Left colon (tissue), 2 donors: Measurements from ENCODE around the gene TMEM178B. TPM values are rescaled to one million over a fixed set of nuclear protein-coding genes. Genes with fewer than 3 reads are reported as not detected.

Experiments
- ATAC-seq: fragments of 200-7000 bp; cut with Tn5 transposase; one replicate; pipeline ENCODE4 v1.9.1; 2020; ENCODE audit warnings: mild to moderate bottlenecking, moderate library complexity
- DNase-seq, 2 donors: peaks; one replicate each; pipeline ENCODE4 v3.0.0-alpha.2; 2020
- intact Hi-C, 2 donors: fragments of 100-400 bp; cut with DNase I in 1 of 2; cut with micrococcal nuclease in 1 of 2; formaldehyde crosslinking; loops; one replicate each; pipeline versions ENCODE4 v1.11.2 to v1.14.0; 2022; cut with DNase I, micrococcal nuclease
- total RNA-seq, 2 donors: library from RNA; stranded (reverse); fragmentation: NEBNext Ultra II Directional; extraction: Animal tissue kit (Norgen Biotek cat#: 25700); gene quantifications; one replicate each; pipeline ENCODE4 v1.2.1, GENCODE V29; 2021
- donor health status: DM: no; HTN: no; CAD: no.
- donor health status: DM: yes; HTN: yes; CAD: no.

The TMEM178B gene
- total RNA-seq, 2 donors from 2014 or later, result 0.31 to 0.34 TPM

GRCh38 chr7:141456298-141456697, 382.4 kb downstream of the TMEM178B start:
- ATAC-seq (no peak), DNase-seq (no peak)
- intact Hi-C loops, result no loop called here

GRCh38 chr7:141456711-141457110, 382.8 kb downstream of the TMEM178B start:
- ATAC-seq (no peak), DNase-seq (no peak)
- intact Hi-C loops, result no loop called here

- intact Hi-C loops, result no loop called here
- ATAC-seq (no peak), DNase-seq (no peak)
These were observed 387.2 kb downstream of the TMEM178B start for GRCh38 chr7:141460781-141461715.

GRCh38 chr7:141461924-141462323, 388.1 kb downstream of the TMEM178B start:
- intact Hi-C loops, result no loop called here
- no peak for DNase-seq
- ATAC-seq, result no peak

GRCh38 chr7:141462958-141463357, 389.1 kb downstream of the TMEM178B start:
- DNase-seq (no peak), ATAC-seq (peak; percentile 43)
- intact Hi-C loops, result no loop called here

- intact Hi-C loops, result no loop called here
- DNase-seq, result no peak
- no peak for ATAC-seq
These were observed 390.1 kb downstream of the TMEM178B start for GRCh38 chr7:141463986-141464385.

- ATAC-seq (no peak), DNase-seq (no peak)
- intact Hi-C loops, result no loop called here
These were observed 390.7 kb downstream of the TMEM178B start for GRCh38 chr7:141464551-141464950.

GRCh38 chr7:141466151-141466904, 392.5 kb downstream of the TMEM178B start:
- no peak for ATAC-seq
- intact Hi-C loops, result no loop called here
- no peak for DNase-seq

GRCh38 chr7:141468341-141468740, 394.5 kb downstream of the TMEM178B start:
- DNase-seq, result no peak
- intact Hi-C loops, result no loop called here
- no peak for ATAC-seq

- intact Hi-C loops, result no loop called here
- ATAC-seq (no peak), DNase-seq (no peak)
These were observed 401.8 kb downstream of the TMEM178B start for GRCh38 chr7:141475679-141476078.

GRCh38 chr7:141477865-141478264, 404.0 kb downstream of the TMEM178B start:
- DNase-seq (no peak), ATAC-seq (no peak)
- intact Hi-C loops, result no loop called here

GRCh38 chr7:141478845-141479244, 405.0 kb downstream of the TMEM178B start:
- no peak for ATAC-seq
- intact Hi-C loops, result no loop called here
- DNase-seq, result no peak

GRCh38 chr7:141480953-141481352, 407.1 kb downstream of the TMEM178B start:
- ATAC-seq (no peak), DNase-seq (no peak)
- intact Hi-C loops, result no loop called here

- DNase-seq (no peak), ATAC-seq (no peak)
- intact Hi-C loops, result no loop called here
These were observed 408.1 kb downstream of the TMEM178B start for GRCh38 chr7:141481971-141482370.

- intact Hi-C loops, result no loop called here
- ATAC-seq (no peak), DNase-seq (no peak)
These were observed 409.2 kb downstream of the TMEM178B start for GRCh38 chr7:141483044-141483443.

- intact Hi-C loops, result no loop called here
These were observed 411.0 kb downstream of the TMEM178B start for GRCh38 chr7:141484907-141485306.

GRCh38 chr7:141486959-141487358, 413.1 kb downstream of the TMEM178B start:
- intact Hi-C loops, result no loop called here
- DNase-seq (no peak), ATAC-seq (no peak)

More at GRCh38 chr7:141484907-141485306, 411.0 kb downstream of the TMEM178B start:
- no peak for DNase-seq
- no peak for ATAC-seq

- DNase-seq (no peak), ATAC-seq (no peak)
- intact Hi-C loops, result no loop called here
These were observed 416.6 kb downstream of the TMEM178B start for GRCh38 chr7:141490474-141490873.

GRCh38 chr7:141495057-141495456, 421.2 kb downstream of the TMEM178B start:
- intact Hi-C loops, result no loop called here
- no peak for ATAC-seq
- DNase-seq, result no peak

- DNase-seq (no peak), ATAC-seq (no peak)
- intact Hi-C loops, result no loop called here
These were observed 423.5 kb downstream of the TMEM178B start for GRCh38 chr7:141497391-141497790.
